GM21360 (cell line): ENCODE data around the gene OLFM2.
"Not testable (repeated sequence)": the region's sequence is repeated elsewhere in the genome, so short reads cannot be mapped to it uniquely, and the experiment has no call there.

ENCODE experiments used
- ATAC-seq: cut with Tn5 transposase; IDR thresholded peaks from one replicate; pipeline ENCODE4 v1.9.1; 2021; ENCODE audit warnings: mild to moderate bottlenecking, moderate library complexity; ENCODE audit not compliant: unreplicated experiment

Gene OLFM2

DNA sequence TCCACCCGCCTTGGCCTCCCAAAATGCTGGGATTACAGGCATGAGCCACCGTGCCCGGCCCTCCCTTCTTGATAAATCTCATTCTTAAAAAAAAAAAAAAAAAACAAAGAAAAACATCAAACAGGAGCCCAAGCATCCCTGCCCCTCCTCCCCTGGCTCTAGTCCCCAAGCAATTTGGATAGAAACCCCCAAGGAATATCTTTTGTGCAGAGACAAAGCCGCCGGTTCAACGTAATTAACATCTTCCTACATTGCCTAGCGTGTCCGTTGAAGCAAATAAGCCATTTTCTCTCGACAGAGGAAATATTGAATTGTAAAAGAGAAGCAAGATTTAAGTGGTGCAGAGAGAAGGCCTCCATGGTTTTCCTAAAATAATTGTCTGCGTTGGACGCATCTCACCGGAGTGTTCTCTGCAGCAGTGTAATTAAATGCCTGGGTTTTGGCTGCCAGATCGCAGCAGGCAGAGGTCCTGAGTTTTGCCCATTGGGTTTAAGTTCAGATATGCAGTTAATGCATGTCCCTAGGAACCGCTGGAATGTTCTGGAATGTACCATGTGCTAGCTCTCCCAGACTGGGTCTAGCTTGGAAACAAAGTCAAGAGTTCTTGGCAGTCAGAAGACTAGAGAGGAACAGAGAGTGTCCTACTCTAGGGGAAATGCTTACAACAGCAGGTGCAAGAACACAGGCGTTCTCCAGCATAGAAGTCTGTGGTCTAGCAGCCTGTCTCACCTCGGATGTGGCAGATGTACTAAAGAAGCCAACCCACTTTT is 70.4 kb downstream of the OLFM2 start:
- ATAC-seq: no peak

DNA sequence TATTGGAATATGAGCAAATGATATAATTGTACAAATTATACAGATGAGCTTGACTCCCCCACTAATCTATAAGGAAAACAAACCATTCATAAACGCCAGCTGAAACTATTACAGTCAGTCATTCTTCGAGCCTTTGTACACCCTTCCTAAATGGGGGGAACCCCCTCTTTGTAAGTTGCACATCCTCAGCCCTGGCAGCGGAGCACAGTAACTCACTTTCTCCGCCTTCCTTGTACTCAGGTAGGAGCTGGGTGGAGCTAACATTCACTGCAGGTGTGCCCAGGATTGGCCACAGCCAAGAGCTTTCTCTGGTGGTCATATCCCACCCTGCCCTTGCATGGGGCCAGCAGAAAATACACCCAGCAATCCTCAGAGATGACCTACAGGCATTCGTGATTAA is 72.6 kb downstream of the OLFM2 start:
- no peak for ATAC-seq

DNA sequence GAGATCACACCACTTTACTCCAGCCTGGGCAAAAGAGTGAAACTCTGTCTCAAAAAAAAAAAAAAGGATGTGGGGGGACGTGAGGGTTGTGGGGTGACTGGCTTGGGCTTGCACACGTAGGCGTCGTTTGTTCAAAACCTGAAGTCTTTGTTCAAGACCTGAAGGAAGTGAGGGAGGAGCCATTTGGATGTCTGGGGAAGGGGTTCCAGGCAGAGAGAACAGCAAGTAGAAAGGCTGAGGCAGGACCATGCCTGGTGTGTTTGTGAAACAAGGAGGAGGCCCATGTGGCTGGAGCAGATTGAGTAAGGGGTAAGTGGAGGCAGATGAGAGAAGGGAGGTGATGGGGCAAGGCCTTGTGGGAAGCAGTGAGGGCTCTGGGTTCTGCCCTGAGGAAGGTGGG is 73.4 kb downstream of the OLFM2 start:
- ATAC-seq: no peak

DNA sequence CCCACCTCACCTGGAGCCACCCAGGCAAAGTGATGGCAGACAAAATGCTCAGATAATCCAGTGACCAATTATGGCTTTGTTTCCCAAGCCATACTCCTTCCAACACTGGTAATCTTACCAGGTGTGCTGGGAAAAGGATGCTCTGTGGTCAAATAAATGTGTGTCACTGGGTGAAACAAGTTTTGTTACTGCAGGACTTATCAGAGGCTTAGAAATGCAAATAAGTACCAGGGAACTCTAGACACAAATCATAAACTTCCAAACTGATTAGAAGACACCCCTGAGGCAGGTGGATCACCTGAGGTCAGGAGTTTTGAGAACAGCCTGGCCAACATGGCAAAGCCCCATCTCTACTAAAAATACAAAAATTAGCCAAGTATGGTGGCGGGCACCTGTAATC is 74.8 kb downstream of the OLFM2 start:
- no peak for ATAC-seq

DNA sequence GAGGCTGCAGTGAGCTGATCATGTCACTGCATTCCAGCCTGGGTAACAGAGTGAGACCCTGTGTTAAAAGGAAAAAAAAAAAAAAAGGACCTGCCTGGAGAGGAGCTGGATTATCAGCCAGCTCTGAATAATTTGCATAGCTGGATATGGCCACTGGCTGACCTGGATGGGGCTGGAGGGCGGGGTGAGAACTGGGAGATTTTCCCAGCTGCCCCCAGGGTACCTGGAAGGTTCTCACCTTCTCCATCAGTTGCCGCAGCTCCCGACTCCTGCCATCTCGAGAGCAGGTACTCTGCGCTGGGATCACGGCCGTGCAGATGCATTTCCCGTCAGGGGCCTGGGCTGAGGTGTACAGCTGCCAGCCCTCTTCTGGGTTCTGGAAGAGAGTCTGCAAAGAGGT is 75.9 kb downstream of the OLFM2 start:
- no peak for ATAC-seq

DNA sequence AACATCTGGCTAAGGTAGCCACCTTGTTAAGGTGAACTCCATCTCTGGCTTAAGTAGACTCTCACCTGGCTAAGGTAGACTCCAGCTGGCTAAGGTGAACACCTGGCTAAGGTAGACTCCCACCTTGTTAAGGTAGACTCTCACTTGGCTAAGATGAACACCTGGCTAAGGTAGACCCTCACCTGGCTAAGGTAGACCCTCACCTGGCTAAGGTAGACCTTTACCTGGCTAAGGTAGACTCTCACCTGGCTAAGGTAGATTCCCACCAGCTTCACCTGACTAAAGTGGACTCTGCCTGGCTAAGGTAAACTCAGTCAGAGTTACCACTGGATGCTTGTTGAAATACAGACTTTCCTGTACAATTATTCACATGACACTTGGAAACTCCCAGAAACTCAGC is 77.5 kb downstream of the OLFM2 start:
- no peak for ATAC-seq

DNA sequence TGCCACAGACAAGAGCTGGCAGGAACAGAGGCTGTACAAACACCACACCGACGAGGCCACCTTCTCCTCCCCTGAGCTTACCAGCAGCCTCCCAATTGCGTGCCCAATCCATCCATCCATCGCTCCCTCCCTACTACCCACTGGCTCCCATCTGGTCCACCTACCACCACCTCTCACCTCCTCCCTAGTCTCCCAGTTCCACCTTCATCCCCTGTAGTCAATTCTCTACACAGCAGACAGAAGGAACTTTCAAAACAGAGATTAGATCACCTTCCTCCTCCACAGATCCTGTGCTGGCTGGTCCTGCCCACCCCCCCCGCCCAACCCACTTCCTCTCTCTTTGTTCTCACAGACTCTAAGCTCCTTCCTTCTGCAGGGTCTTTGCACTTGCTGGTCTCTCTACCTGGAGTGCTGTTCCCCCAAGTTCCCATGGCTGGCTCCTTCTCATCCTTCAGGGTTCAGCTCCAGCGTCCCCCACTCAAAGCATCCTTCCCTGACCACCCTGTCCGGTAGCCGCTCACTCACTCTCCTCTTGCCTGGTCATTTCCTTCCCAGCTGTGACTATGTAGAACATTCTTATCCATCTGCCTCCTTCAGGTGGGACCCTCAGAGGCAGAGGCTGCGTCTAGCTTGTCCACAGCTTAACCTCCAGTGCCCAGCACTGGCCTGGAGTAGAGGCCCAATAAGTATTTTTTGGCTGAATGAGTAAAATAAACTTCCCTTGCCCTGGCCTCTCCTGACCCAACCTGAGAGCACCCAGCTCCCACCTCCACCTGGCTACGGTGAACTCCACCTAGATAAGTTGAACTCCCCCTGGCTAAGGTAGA is 78.2 kb downstream of the OLFM2 start:
- ATAC-seq: no peak

DNA sequence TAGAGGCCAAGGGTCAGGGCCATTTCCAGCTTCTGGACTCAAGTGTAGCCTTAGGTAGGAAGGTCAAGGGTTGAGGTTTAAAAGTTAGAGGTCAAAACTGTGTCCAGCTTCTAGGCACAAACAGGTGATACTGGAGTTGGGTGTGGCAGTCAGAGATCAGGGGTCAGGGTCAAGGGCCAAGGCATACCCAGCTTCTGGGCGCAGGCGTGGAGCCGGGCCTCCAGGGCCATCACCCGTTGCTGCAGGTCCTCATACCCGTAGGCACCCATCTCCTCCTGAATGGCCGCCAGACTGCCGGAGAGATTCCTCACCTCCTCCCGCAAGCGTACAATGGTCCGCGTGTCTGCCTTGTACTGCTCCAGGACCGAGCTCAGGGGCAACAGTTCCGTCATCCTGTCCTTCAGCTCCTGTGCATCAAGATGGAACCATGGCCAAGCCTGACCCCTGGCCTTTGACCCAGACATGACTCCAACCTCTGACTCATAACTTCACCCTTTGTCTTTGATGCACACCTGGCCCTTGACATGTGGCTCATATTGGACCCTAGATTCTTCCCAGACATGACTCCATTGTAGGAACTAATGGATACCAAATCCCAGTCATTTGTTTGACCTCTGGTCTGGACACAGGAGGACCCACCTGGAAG is 79.1 kb downstream of the OLFM2 start:
- ATAC-seq: no peak

DNA sequence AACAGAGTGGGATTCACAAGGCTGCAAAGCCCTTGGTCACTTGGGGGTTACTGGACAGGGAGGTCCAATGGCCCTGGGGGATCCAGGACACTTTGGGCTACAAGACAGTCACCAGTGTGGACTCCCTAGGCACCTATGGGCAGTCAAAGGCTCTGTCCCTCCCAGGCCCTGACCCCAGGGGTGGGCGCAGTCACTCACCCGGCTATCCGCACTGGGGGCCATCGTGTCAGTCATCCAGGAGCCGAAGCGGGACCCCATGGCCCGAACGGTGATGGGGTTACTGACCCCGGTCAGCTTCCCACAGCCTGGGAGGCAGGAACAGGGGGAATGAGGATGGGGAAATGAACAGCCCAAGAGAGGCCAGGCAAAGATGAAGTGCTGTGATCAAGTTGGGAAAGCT is 79.7 kb downstream of the OLFM2 start:
- no peak for ATAC-seq

DNA sequence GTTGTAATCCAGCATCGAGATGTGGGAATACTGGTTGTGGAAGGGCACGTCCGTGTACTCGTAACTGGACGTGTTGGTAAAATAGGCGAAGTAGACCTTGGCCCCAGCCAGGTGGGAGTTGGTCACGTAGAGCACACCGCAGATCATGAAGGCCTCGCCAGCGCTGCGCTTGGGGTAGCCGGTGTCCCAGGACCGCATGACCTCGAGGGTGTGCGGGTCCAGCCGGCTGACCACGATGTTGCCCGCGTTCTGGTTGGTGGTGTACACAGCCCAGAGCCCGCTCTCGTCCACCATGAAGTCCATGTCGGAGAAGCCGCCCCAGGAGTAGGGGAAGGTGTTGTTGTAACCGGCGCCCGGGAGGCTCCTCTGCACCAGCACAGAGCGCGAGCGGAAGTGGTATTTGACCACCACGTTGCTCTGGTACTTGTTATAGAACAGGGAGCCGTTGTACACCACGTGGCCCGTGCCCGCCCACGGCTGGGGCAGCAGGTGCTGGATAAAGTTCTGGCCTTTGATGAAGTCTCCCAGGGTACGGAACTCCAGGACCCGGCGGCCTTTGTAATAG is 82.0 kb downstream of the OLFM2 start:
- ATAC-seq: no peak

DNA sequence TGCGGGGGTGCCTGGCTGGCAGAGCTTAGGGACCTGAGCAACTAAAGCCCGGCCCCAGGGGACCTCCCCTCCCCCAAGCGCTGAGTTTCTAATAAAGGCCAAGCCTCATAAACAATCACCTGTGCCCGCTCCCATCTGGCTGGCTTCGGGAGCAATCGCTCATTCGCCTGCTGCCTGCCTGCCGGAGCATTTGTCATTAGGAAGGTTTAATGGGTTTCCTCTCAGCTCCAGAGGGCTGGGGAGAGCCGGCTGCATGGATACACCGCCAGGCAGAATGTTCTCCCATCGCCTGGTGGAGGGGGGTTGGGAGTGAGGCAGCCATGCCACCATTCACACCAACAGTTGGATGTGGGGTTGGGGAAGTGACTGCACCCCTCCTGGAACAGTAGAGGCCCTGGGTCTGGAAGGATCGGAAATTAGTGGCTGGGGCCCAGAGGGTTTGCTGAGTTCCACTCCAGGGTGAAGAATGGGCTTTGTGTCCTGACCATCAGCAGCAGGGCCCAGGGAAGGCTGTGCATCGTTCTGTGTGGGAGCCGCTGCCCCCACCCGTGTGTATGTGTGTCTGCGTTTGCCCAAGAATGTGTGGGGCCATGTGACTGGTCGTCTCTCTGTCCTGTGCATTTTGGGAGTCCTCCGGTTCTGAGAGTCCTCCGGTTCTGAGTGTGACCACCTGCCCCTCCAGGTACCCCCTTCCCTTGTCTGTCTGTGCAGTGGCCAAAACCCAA is 85.9 kb downstream of the OLFM2 start:
- no peak for ATAC-seq

DNA sequence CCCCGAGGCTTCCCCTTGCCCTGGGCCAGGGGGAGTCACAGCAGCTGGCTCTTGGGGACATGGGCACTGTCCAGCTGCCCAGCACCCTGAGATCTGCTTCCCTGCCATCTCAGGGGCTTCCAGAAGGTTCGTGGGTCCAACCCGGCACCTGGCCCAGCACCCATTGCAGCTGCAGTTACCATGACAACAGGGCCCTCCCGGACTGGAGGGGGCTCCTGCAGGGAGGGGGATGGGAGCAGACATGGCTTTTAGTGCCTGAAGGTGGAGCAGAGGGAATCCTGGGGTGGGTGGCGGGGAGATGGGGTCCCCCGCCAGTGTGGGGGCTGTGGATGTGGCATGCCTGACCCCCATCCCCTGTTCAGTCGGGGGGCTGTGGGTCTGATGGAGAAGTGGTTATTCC is 86.5 kb downstream of the OLFM2 start:
- no peak for ATAC-seq

DNA sequence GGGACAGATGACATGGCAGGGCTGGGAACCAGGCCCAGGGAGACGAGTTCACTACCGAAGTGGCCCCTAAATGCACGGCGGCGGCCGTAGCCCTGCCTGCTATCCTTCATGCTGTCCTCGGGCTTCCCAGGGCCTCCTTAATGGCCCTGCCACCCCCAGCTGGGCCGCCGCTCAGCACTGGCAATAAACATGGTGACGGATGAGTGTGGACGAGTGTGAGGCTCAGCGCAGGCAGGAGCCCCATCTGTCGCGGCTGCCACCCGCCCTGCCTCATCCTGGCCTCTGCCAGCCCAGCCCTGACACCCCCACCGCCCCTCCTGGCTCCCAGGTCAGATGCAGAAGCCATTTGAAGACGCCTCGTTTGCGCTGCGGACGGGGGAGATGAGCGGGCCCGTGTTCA is 87.6 kb downstream of the OLFM2 start:
- no peak for ATAC-seq

DNA sequence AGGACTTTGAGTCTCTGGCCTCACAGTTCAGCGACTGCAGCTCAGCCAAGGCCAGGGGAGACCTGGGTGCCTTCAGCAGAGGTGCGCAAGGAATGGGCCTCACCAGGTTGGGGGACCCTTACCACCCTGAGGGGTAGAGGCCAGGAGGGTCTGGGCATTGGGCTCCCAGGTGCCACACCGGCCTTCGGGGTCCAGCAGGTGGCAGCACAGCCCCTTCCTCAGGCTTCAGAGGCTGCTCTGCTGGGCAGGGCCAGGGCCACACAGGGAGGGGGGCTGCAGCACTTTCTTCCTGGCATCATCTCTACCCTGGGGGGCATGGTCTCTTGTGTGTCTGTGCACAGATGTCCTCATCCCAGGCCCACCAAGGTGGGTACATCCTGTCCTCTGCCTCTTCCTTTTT is 88.3 kb downstream of the OLFM2 start:
- ATAC-seq: no peak

DNA sequence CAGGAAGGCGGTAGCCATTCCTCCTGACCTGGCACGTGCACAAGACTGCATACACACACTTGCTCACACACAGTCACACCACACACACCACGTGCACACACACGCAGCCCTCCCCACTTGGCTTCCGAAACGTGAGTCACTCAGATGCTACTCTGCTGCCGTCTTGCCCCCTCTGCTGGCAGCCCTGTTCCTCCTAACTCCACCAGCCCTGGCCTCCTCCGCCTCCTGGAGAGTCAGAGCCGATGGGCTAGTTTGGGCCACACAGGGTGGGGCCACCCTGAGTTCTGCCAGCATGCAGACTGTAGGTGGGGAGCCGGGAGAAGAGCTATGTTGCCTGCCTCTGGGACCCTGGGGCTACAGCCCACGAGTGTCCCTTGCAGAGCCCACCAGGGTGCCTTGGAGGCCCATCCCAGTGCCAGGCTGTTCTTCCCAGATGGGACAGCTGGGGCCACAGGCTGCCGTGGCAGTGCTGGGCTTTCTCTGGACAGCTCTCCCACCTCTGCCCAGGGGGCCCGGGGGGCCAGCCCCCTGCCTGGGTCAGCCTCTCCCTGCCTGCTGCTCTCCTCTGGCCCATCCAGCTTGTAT is 89.1 kb downstream of the OLFM2 start:
- no peak for ATAC-seq

DNA sequence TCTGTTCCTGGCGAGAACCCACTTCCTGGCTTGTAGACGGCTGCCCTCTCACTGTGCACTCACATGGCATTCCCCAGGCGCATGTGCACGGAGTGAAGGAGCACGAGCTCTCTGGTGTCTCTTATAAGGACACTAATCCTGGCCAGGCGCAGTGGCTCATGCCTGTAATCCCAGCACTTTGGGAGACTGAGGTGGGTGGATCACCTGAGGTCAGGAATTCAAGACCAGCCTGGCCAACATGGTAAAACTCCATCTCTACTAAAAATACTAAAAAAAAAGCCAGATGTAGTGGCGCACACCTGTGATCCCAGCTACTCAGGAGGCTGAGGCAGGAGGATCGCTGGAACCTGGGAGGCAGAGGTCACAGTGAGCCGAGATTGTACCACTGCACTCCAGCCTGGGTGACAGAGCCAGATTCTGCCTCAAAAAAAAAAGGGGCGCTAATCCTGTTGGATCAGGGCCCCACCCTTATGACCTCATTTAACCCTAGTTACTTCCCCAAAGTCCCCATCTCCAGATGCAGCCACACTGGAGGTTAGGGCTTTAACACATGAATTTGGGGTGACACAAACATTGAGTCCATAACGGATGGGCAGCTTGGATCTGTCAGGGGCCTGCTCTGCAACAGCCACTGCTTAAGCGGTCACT is 92.6 kb downstream of the OLFM2 start:
- ATAC-seq: not testable (repeated sequence)

DNA sequence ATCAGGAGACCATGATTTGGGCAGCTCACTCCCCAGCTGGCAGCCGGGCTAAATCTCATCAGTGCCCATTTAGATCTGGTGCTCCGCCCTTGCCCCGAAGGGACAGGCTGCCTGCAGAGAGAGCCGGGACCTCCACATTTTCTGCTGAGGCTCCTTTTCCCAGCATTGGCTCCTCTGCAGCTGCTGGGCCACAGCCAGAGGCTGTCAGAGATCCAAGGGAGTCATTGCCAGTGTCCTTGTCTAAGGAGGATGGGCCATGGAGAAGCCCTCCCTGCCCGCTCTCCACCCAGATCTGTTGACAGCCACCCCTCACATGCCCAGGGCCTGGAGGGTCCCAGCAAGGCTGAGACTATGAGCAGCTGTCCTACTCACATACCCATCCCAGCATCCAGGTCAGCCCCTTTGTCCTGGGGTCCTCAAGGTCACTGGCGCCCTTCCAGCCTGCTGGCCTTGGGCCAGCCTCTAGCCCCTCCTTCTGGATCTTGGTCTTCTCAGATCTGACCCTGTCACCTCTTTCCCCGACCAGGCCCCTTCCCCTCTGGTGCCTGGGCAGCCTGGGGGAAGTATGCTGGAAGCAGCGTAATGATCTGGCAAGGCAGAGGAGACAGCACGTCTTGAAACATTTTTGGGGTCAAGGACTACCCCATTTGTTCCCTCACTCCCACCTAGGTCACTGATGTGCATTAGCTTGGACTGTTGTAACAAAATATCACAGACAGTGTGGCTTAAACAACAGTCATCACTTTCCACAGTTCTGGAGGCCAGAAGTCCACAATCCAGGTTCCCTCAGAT is 93.3 kb downstream of the OLFM2 start:
- ATAC-seq: no peak

DNA sequence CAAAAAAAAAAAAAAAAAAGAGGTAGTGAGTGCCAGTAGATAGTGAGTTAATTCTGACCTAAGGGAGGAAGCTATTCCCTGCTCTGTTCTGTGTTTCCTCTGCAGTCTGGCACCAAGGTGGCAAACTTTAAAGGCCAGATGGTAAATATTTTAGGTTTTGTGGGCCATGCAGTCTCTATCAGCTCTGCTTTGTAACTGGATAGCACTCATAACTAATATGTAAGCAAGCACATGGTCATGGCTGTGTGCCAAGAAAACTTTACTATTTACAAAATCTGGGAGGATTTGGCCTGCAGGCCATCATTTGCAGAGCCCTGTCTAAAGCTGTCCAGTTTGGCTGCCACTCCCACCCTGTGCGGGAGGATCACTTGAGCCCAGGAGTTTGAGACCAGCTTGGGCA is 96.9 kb downstream of the OLFM2 start:
- ATAC-seq: no peak

DNA sequence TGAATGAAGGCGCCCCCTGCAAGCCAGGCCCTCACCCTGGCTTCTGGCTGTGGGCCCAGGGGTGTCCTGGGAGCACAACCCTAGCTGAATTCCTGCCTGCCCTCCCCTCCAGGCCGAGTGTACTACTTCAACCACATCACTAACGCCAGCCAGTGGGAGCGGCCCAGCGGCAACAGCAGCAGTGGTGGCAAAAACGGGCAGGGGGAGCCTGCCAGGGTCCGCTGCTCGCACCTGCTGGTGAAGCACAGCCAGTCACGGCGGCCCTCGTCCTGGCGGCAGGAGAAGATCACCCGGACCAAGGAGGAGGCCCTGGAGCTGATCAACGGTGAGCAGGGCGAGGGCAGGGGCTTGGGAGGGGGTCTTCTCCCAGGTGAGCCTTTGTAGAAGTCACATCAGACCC is 98.0 kb downstream of the OLFM2 start:
- ATAC-seq: no peak
